Measurements from ENCODE around the gene GABRA5.

GABRA5 gene

DNA sequence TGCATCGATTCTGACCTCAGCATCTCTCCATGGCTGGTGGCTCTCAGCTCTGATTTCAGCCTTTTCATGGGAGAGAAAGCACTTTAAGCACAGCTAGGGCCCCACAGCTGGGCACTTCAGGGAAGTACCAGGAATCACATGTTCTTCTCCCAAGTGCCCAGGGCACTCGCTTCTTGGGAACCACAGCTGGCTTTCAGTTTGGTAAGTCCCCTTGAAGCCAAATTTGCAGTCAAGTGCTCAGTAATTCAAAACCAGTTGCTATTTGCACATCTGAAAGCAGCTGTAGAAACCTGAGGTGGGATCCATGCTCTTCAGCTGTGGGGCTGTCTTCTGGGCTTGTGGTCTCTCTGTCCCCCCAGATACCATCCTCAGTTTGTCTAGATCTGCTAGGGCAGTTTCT is 12.8 kb downstream of the GABRA5 start:
- no peaks in the 10 kb centered on the region for H3K36me3 ChIP-seq (ENCODE audit: insufficient read depth, low read depth, low read length)
- H3K27ac ChIP-seq (ENCODE audit: low read length): no peak overlapping the region
- no peaks in the 10 kb centered on the region for H3K27me3 ChIP-seq (ENCODE audit: insufficient read depth, low read length)
- H3K9ac ChIP-seq (ENCODE audit: low read depth, low read length): no peak overlapping the region
- H3K4me3 ChIP-seq (ENCODE audit: low read length): no peak overlapping the region
- H3K9me3 ChIP-seq (ENCODE audit: insufficient read depth, low read depth, low read length): no peaks in the 10 kb centered on the region
- H3K4me1 ChIP-seq (ENCODE audit: insufficient read depth, low read length): no peaks in the 10 kb centered on the region

DNA sequence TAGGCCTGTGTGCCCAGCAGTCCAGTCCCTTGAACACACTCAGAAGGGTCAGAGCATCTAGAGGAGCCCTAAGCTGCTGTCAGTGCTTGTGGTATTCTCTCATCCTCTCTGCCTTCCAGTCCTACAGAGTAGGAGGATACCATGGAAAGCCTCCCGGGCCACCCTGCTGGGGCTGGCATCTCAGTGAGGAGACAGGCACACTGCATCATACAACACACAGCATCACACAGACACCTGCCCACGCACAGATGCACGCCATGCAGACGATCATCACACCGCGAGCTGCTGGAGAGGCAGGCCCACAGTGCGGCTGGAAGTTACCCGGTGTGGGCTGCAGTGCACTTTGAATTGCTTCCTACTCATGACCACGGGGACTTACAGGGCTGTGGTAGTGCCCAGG is 15.2 kb downstream of the GABRA5 start:
- H3K9ac ChIP-seq (ENCODE audit: low read depth, low read length): no peak overlapping the region
- H3K4me3 ChIP-seq (ENCODE audit: low read length): no peak overlapping the region
- H3K4me1 ChIP-seq (ENCODE audit: insufficient read depth, low read length): no peaks in the 10 kb centered on the region
- H3K27me3 ChIP-seq (ENCODE audit: insufficient read depth, low read length): no peaks in the 10 kb centered on the region
- no peak overlapping the region for H3K27ac ChIP-seq (ENCODE audit: low read length)
- H3K36me3 ChIP-seq (ENCODE audit: insufficient read depth, low read depth, low read length): no peaks in the 10 kb centered on the region
- H3K9me3 ChIP-seq (ENCODE audit: insufficient read depth, low read depth, low read length): no peaks in the 10 kb centered on the region

DNA sequence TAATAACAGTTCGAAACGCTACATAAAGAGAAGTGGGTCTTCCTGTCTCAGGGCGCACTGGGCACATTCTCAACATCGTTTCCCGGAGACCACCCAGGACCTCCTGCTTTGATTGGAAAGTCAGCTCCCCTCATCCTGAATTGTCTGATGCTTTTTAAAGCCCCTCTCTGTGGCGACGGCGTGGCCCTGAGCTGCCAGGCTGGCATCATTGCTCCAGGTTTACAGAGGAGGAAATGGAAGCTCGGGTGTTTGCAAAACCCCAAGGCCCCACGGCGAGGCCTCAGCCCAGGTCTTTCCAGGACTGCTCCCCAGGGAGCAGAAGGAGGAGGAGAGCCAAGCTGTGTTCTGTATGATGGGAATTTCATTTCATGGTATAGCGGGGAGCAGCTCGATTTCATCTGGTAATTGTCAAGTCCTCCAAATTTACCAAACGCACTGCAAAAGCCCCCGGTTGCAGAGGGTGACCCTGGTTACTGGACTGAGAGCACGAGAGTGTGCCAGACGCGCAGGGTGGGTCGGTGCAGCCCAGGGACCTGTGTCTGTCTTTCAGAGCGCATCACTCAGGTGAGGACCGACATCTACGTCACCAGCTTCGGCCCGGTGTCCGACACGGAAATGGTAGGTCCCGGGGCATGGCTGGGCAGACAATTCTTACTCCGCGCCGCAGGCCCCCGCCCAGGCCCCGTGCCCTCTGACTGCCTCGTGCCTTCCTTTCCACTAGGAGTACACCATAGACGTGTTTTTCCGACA is 15.9 kb downstream of the GABRA5 start:
- no peaks in the 10 kb centered on the region for H3K36me3 ChIP-seq (ENCODE audit: insufficient read depth, low read depth, low read length)
- no peak overlapping the region for H3K27ac ChIP-seq (ENCODE audit: low read length)
- no peaks in the 10 kb centered on the region for H3K4me1 ChIP-seq (ENCODE audit: insufficient read depth, low read length)
- H3K9me3 ChIP-seq (ENCODE audit: insufficient read depth, low read depth, low read length): no peaks in the 10 kb centered on the region
- no peaks in the 10 kb centered on the region for H3K27me3 ChIP-seq (ENCODE audit: insufficient read depth, low read length)
- no peak overlapping the region for H3K4me3 ChIP-seq (ENCODE audit: low read length)
- H3K9ac ChIP-seq (ENCODE audit: low read depth, low read length): no peak overlapping the region

DNA sequence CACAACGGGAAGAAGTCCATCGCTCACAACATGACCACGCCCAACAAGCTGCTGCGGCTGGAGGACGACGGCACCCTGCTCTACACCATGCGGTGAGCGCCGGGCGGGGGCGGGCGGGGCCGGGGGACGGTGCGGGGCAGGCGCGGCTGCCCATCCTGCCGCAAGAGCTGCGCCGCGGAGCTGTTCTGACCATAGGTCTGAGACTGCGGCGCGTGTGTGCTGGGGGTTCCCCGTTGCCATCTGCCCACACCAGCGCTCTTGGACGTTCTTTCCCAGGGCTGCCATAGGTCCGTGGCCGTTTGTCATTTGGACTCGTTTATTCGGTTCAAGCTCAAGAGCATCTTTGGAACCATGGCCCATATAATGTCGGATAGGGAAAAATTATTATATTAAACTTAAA is 16.6 kb downstream of the GABRA5 start:
- Histone ChIP-seq H3K36me3 (ENCODE audit: insufficient read depth, low read depth, low read length) (no peaks in the 10 kb centered on the region), H3K4me3 (ENCODE audit: low read length) (no peak overlapping the region), H3K9me3 (ENCODE audit: insufficient read depth, low read depth, low read length) (no peaks in the 10 kb centered on the region), H3K27me3 (ENCODE audit: insufficient read depth, low read length) (no peaks in the 10 kb centered on the region), H3K9ac (ENCODE audit: low read depth, low read length) (no peak overlapping the region), H3K4me1 (ENCODE audit: insufficient read depth, low read length) (no peaks in the 10 kb centered on the region), H3K27ac (ENCODE audit: low read length) (no peak overlapping the region)

DNA sequence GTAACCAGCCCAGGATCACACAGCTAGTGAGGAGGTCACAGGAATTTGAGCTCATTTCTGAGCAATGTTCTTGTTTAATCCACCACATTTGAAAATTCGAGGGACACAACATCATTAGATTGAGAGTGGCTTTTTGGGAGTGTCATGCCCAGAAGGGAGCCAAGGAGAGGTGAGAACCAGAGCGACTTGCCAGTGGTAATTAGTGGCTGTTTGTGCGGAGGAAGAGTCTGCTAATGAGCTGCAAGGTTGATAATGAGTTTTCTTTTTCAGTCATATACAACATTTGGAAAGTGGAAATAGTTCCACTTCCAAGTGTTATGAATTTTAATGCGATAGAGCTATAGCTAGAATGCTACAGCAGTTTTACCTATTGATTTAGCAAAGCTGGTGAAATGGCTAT is 19.7 kb downstream of the GABRA5 start:
- H3K9ac ChIP-seq (ENCODE audit: low read depth, low read length): no peak overlapping the region

DNA sequence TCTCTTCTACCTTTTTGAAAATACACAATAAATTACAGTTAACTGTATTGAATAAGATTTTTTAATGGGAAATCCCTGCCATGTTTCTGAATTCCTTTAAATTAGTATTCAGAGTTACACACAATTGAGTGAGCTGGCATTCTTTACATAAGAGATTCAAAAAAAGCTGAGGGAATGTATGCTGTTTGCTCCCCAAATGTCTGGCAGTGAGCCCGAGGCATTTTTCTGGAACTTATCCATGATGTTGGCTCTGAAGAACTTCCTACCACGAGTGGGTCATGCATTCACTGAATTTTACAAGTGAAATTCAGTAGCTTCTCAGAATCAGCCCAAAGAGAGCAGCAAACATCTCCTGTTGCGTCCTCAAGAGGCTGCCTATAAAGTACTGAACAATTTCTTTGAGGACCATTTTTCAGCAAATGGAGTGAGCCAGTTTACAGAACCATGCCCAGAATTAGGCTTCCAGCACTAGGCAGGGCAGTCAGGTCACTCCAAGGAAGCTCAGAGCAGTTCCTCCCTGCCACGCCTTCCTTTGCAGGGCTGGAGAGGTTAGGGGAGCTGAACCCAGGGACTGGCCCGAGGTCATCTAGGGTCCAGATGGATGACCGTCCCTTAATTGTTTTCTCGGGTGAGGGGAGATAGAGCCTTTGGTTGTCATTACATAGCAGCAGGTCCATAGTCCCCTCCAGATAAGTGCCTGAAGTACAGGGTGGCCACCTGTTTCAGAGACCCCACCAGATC is 21.2 kb downstream of the GABRA5 start:
- Histone ChIP-seq H3K4me1 (ENCODE audit: insufficient read depth, low read length) (no peaks in the 10 kb centered on the region), H3K27ac (ENCODE audit: low read length) (no peak overlapping the region)

More for the DNA sequence above, 19.7 kb downstream of the GABRA5 start:
- H3K36me3 ChIP-seq (ENCODE audit: insufficient read depth, low read depth, low read length): no peaks in the 10 kb centered on the region
- H3K27ac ChIP-seq (ENCODE audit: low read length): no peak overlapping the region
- no peak overlapping the region for H3K4me3 ChIP-seq (ENCODE audit: low read length)
- no peaks in the 10 kb centered on the region for H3K4me1 ChIP-seq (ENCODE audit: insufficient read depth, low read length)
- no peaks in the 10 kb centered on the region for H3K27me3 ChIP-seq (ENCODE audit: insufficient read depth, low read length)
- H3K9me3 ChIP-seq (ENCODE audit: insufficient read depth, low read depth, low read length): no peaks in the 10 kb centered on the region

DNA sequence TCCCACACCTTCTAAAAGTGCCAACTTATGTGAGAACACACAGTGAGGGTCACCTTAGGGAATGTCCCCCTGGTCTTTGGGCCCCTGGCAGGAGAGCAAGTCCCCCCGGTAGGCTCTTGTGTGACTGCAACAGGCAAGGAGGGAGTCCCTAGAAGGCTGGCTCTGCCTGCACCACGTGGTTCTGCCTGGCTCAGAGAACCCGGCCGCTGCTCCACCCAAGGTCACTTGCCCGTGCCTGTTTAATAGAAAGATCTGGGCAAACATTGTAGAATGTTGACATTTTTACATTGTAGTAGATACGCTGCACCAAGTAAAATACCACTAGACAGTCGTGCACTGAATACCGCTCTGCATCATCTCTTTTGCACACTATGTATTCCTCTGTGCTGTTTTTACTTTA is 21.9 kb downstream of the GABRA5 start:
- Histone ChIP-seq H3K27ac (ENCODE audit: low read length) (no peak overlapping the region), H3K4me3 (ENCODE audit: low read length) (no peak overlapping the region), H3K36me3 (ENCODE audit: insufficient read depth, low read depth, low read length) (no peaks in the 10 kb centered on the region), H3K9me3 (ENCODE audit: insufficient read depth, low read depth, low read length) (no peaks in the 10 kb centered on the region), H3K4me1 (ENCODE audit: insufficient read depth, low read length) (no peaks in the 10 kb centered on the region), H3K27me3 (ENCODE audit: insufficient read depth, low read length) (no peaks in the 10 kb centered on the region), H3K9ac (ENCODE audit: low read depth, low read length) (no peak overlapping the region)

More for the DNA sequence above, 21.2 kb downstream of the GABRA5 start:
- H3K27me3 ChIP-seq (ENCODE audit: insufficient read depth, low read length): no peaks in the 10 kb centered on the region
- no peaks in the 10 kb centered on the region for H3K9me3 ChIP-seq (ENCODE audit: insufficient read depth, low read depth, low read length)
- no peak overlapping the region for H3K9ac ChIP-seq (ENCODE audit: low read depth, low read length)
- no peak overlapping the region for H3K4me3 ChIP-seq (ENCODE audit: low read length)
- H3K36me3 ChIP-seq (ENCODE audit: insufficient read depth, low read depth, low read length): no peaks in the 10 kb centered on the region

DNA sequence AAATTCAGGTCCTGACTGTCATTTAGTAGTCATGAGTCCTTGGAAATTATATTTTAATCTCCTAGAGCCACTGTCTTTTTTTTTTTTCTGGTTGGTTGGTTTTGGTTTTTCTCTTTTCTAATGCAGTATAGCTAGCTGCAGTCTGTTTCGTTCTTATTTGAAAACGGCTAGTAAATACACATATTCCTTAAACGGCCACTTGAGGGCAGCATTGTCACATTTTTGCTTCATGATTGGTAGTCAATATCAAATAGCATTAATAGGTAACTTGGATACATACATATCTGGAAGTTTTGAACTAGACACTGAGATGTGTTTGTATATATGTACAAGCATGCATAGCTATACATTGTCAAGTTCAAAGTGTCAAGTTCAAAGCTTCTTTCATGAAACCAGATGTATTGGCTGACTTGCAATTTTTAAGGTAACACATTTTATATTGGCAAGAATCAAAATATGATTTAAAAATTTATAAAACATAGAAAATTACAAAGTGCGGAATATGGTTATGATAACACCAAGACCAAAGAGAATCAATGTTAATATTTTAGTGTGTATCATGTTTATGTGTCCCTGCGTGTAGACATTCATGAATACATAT is 22.5 kb downstream of the GABRA5 start:
- H3K36me3 ChIP-seq (ENCODE audit: insufficient read depth, low read depth, low read length): no peaks in the 10 kb centered on the region

DNA sequence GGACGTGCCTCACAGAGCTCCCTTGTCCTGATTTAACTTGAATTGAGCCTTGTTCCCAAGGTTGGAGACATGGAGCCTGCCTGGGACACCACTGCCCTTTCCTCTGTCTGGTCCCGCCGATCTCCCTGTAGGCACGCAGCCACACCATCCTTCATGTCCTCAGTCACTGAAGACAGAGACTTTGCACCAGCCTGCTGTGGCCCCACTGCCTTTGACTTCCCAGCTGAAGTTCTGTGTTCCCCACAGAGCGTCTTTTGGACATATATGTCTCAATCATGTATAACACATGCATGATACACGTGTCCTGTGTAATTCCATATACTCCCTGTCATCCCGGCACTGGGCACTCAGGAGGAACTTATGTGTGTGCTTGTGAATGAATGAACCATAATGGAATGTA is 23.6 kb downstream of the GABRA5 start:
- Histone ChIP-seq H3K27ac (ENCODE audit: low read length) (no peak overlapping the region), H3K9me3 (ENCODE audit: insufficient read depth, low read depth, low read length) (no peaks in the 10 kb centered on the region), H3K9ac (ENCODE audit: low read depth, low read length) (no peak overlapping the region), H3K36me3 (ENCODE audit: insufficient read depth, low read depth, low read length) (no peaks in the 10 kb centered on the region), H3K4me1 (ENCODE audit: insufficient read depth, low read length) (no peaks in the 10 kb centered on the region), H3K4me3 (ENCODE audit: low read length) (no peak overlapping the region), H3K27me3 (ENCODE audit: insufficient read depth, low read length) (no peaks in the 10 kb centered on the region)

More for the DNA sequence above, 22.5 kb downstream of the GABRA5 start:
- H3K4me3 ChIP-seq (ENCODE audit: low read length): no peak overlapping the region
- no peaks in the 10 kb centered on the region for H3K27me3 ChIP-seq (ENCODE audit: insufficient read depth, low read length)
- H3K9ac ChIP-seq (ENCODE audit: low read depth, low read length): no peak overlapping the region
- no peak overlapping the region for H3K27ac ChIP-seq (ENCODE audit: low read length)
- H3K9me3 ChIP-seq (ENCODE audit: insufficient read depth, low read depth, low read length): no peaks in the 10 kb centered on the region
- no peaks in the 10 kb centered on the region for H3K4me1 ChIP-seq (ENCODE audit: insufficient read depth, low read length)

DNA sequence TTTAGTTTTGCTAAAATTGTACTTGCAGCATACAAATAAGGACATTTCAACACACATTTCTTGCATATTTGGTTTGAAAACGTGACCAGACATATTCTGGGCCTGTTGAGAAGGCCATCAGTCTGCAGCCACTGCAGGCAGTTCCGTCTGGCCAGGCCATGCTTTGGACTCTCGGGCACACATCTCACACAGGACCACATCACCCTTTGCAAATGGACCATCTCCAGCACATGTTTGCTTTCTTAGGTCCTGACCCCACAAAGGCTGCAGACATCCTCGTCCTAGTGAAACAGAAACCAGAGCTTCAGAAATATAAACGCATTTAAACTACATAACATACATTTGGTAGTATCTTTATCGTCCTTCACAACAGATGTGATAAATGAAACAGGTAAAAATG is 24.1 kb downstream of the GABRA5 start:
- Histone ChIP-seq H3K27me3 (ENCODE audit: insufficient read depth, low read length) (no peaks in the 10 kb centered on the region), H3K4me1 (ENCODE audit: insufficient read depth, low read length) (no peaks in the 10 kb centered on the region), H3K4me3 (ENCODE audit: low read length) (no peak overlapping the region), H3K9me3 (ENCODE audit: insufficient read depth, low read depth, low read length) (no peaks in the 10 kb centered on the region), H3K36me3 (ENCODE audit: insufficient read depth, low read depth, low read length) (no peaks in the 10 kb centered on the region), H3K9ac (ENCODE audit: low read depth, low read length) (no peak overlapping the region), H3K27ac (ENCODE audit: low read length) (no peak overlapping the region)

DNA sequence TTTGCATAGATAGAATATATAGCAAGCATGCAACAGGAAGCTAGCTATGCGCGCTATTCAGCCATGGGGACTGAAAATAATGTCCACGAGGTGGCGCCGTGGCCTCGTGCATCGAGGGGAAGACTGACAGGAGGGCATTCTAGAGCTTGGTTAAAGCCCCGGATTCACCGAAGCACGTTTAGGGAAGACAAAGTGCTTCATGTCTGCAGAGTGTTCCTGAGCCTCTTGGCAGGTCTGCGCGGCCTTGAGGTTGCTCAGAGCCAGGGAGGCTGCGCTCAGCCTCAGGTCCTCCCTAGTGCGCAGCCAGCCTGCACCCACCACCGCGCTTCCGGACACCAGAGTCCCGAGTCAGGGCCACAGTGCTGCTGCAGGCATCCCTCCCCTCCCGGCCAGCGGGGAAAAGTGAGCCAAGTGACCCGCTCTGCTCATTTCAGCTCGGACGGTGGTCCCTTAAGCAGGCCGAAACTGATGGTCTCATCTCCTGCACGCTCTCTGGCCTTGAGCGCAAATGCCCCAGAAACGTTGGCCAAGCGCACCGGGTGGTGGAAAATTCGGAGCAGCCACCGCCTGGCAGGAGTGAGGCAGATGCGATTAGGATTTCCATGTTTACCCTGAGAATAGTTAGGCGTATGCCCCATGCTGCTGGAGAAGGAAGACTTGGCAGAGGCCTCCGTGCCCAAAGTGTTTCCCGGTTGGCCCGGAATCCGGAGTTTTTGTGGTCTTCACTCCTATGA is 24.8 kb downstream of the GABRA5 start:
- no peaks in the 10 kb centered on the region for H3K9me3 ChIP-seq (ENCODE audit: insufficient read depth, low read depth, low read length)
- H3K4me3 ChIP-seq (ENCODE audit: low read length): no peak overlapping the region
- H3K27ac ChIP-seq (ENCODE audit: low read length): no peak overlapping the region
- H3K36me3 ChIP-seq (ENCODE audit: insufficient read depth, low read depth, low read length): no peaks in the 10 kb centered on the region
- H3K9ac ChIP-seq (ENCODE audit: low read depth, low read length): peak overlapping the region; percentile 5; the same call in 1 of the 2 replicates
- no peaks in the 10 kb centered on the region for H3K4me1 ChIP-seq (ENCODE audit: insufficient read depth, low read length)
- no peaks in the 10 kb centered on the region for H3K27me3 ChIP-seq (ENCODE audit: insufficient read depth, low read length)

All from iPS-20b (cell line).